ENCODE data around the gene TRDMT1. TPM values are rescaled to one million over a fixed set of nuclear protein-coding genes. Genes with fewer than 3 reads are reported as not detected.

Gene TRDMT1, protein sequence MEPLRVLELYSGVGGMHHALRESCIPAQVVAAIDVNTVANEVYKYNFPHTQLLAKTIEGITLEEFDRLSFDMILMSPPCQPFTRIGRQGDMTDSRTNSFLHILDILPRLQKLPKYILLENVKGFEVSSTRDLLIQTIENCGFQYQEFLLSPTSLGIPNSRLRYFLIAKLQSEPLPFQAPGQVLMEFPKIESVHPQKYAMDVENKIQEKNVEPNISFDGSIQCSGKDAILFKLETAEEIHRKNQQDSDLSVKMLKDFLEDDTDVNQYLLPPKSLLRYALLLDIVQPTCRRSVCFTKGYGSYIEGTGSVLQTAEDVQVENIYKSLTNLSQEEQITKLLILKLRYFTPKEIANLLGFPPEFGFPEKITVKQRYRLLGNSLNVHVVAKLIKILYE
- 4.2 and 5.2 TPM in 2 replicates for total RNA-seq

GRCh38 chr10:17200912-17201793, at the start of gene TRDMT1:
Gene TRDMT1, minus strand, starts transcription at chr10:17201672. Its CDS starts 38 bp downstream, at chr10:17201634.

GRCh38 chr10:17228091-17229015, 26.9 kb upstream of the TRDMT1 start, which contains the start of gene VIM:
Gene VIM, plus strand, starts transcription at chr10:17228241. Its CDS starts 1,182 bp downstream, at chr10:17229423.

GRCh38 chr10:17129741-17130140, 71.7 kb downstream of the TRDMT1 start, which contains the start of gene CUBN:
Gene CUBN, minus strand, starts transcription at chr10:17129811. Its CDS starts 46 bp downstream, at chr10:17129765.

Other genes with a start within 250 kb of the TRDMT1 start
- gene CUBN, start 71.9 kb downstream of the TRDMT1 start, total RNA-seq: 1.3 and 3.4 TPM in 2 replicates
- gene VIM, start 26.6 kb upstream of the TRDMT1 start, total RNA-seq: 8,367 and 8,930 TPM in 2 replicates